DLD1 (cell line): Measurements from ENCODE around the gene GABRB2.

Experiments
- in situ Hi-C: cut with HindIII; loops from 2 replicates; pipeline ENCODE4 v1.10.0; 2017; ENCODE audit warnings: low sequenced_read_pairs

Gene GABRB2

GRCh38 chr5:161481922-161482321 lies 64.6 kb downstream of the GABRB2 start:
- in situ Hi-C loops = no loop called here

- in situ Hi-C loops = loop anchor here (25.0 kb wide), 1 partner anchor 91 kb away; no protein-coding TSS in a partner anchor
Observed at GRCh38 chr5:161471211-161471950, 75.1 kb downstream of the GABRB2 start.

GRCh38 chr5:161467703-161468102 lies 78.8 kb downstream of the GABRB2 start:
- in situ Hi-C loops = loop anchor here (25.0 kb wide), 1 partner anchor 95 kb away; no protein-coding TSS in a partner anchor

GRCh38 chr5:161460741-161461140 lies 85.8 kb downstream of the GABRB2 start:
- in situ Hi-C loops = loop anchor here (25.0 kb wide), 1 partner anchor 102 kb away; no protein-coding TSS in a partner anchor

GRCh38 chr5:161446655-161447054 lies 99.9 kb downstream of the GABRB2 start:
- in situ Hi-C loops = no loop called here

- in situ Hi-C loops = no loop called here
Observed at GRCh38 chr5:161442471-161442870, 104.1 kb downstream of the GABRB2 start.

- in situ Hi-C loops = no loop called here
Observed at GRCh38 chr5:161432798-161433197, 113.7 kb downstream of the GABRB2 start.

GRCh38 chr5:161431963-161432362 lies 114.6 kb downstream of the GABRB2 start:
- in situ Hi-C loops = no loop called here

- in situ Hi-C loops = no loop called here
Observed at GRCh38 chr5:161421067-161421466, 125.5 kb downstream of the GABRB2 start.

GRCh38 chr5:161420521-161420920 lies 126.0 kb downstream of the GABRB2 start:
- in situ Hi-C loops = no loop called here

- in situ Hi-C loops = no loop called here
Observed at GRCh38 chr5:161414896-161415295, 131.6 kb downstream of the GABRB2 start.

GRCh38 chr5:161414037-161414436 lies 132.5 kb downstream of the GABRB2 start:
- in situ Hi-C loops = no loop called here

- in situ Hi-C loops = no loop called here
Observed at GRCh38 chr5:161412792-161413191, 133.7 kb downstream of the GABRB2 start.

GRCh38 chr5:161411156-161411555 lies 135.4 kb downstream of the GABRB2 start:
- in situ Hi-C loops = no loop called here

GRCh38 chr5:161410640-161411039 lies 135.9 kb downstream of the GABRB2 start:
- in situ Hi-C loops = no loop called here

GRCh38 chr5:161409471-161409870 lies 137.1 kb downstream of the GABRB2 start:
- in situ Hi-C loops = no loop called here

- in situ Hi-C loops = no loop called here
Observed at GRCh38 chr5:161406880-161407279, 139.6 kb downstream of the GABRB2 start.

- in situ Hi-C loops = no loop called here
Observed at GRCh38 chr5:161403996-161404395, 142.5 kb downstream of the GABRB2 start.

- in situ Hi-C loops = no loop called here
Observed at GRCh38 chr5:161403121-161403520, 143.4 kb downstream of the GABRB2 start.

GRCh38 chr5:161400583-161400982 lies 145.9 kb downstream of the GABRB2 start:
- in situ Hi-C loops = no loop called here

- in situ Hi-C loops = no loop called here
Observed at GRCh38 chr5:161399996-161400562, 146.4 kb downstream of the GABRB2 start.

- in situ Hi-C loops = no loop called here
Observed at GRCh38 chr5:161397448-161397847, 149.1 kb downstream of the GABRB2 start.
